Type B pancreatic cell (in vitro differentiated cells): ENCODE results near the gene NPLOC4. TPM values are rescaled to one million over a fixed set of nuclear protein-coding genes. Genes with fewer than 3 reads are reported as not detected.

Experiments used
- DNase-seq: peaks from one replicate; pipeline ENCODE4 v3.0.0; 2021; ENCODE audit warnings: mixed read lengths; ENCODE audit not compliant: unreplicated experiment; ENCODE audit errors: extremely low spot score
- H3K27ac Mint-ChIP-seq: 2 replicates; pipeline ENCODE4 v1.8.0; 2021; ENCODE audit warnings: mild to moderate bottlenecking, mixed read lengths
- H3K27me3 Mint-ChIP-seq: 2 replicates; pipeline ENCODE4 v1.8.0; 2021; ENCODE audit warnings: mixed read lengths
- H3K36me3 Mint-ChIP-seq: 2 replicates; pipeline ENCODE4 v1.8.0; 2021; ENCODE audit warnings: mixed read lengths
- H3K4me1 Mint-ChIP-seq: one replicate; pipeline ENCODE4 v1.8.0; 2021; ENCODE audit warnings: mixed read lengths; ENCODE audit not compliant: unreplicated experiment
- H3K4me3 Mint-ChIP-seq: 2 replicates; pipeline ENCODE4 v1.8.0; 2021; ENCODE audit warnings: mild to moderate bottlenecking, mixed read lengths
- H3K9me3 Mint-ChIP-seq: 2 replicates; pipeline ENCODE4 v1.8.0; 2021; ENCODE audit warnings: mixed read lengths
- total RNA-seq: library from RNA; stranded (reverse); gene quantifications from 2 replicates; pipeline ENCODE4 v1.2.1, GENCODE V29; 2021; ENCODE audit warnings: low replicate concordance
- TF ChIP-seq, protein P1 (sequence below): fragments of 200-600 bp; sonication (generic); conservative IDR thresholded peaks from 2 replicates; pipeline ENCODE4 v1.5.0; 2021; ENCODE audit warnings: antibody characterized with exemption, mild to moderate bottlenecking

Gene NPLOC4
- total RNA-seq, 1 donor from 2014 or later: 82.4 TPM

- TF ChIP-seq, protein P1, sequence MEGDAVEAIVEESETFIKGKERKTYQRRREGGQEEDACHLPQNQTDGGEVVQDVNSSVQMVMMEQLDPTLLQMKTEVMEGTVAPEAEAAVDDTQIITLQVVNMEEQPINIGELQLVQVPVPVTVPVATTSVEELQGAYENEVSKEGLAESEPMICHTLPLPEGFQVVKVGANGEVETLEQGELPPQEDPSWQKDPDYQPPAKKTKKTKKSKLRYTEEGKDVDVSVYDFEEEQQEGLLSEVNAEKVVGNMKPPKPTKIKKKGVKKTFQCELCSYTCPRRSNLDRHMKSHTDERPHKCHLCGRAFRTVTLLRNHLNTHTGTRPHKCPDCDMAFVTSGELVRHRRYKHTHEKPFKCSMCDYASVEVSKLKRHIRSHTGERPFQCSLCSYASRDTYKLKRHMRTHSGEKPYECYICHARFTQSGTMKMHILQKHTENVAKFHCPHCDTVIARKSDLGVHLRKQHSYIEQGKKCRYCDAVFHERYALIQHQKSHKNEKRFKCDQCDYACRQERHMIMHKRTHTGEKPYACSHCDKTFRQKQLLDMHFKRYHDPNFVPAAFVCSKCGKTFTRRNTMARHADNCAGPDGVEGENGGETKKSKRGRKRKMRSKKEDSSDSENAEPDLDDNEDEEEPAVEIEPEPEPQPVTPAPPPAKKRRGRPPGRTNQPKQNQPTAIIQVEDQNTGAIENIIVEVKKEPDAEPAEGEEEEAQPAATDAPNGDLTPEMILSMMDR: no peak
- Mint-ChIP-seq H3K4me3 (no peak overlapping the region), H3K36me3 (peaks cover 5% of the 10 kb centered on the region), H3K9me3 (no peaks in the 10 kb centered on the region), H3K27ac (no peak overlapping the region), H3K4me1 (no peaks in the 10 kb centered on the region), H3K27me3 (no peaks in the 10 kb centered on the region)
- DNase-seq: no peak
Observed at GRCh38 chr17:81609541-81610311, 27.2 kb downstream of the NPLOC4 start.

DNA sequence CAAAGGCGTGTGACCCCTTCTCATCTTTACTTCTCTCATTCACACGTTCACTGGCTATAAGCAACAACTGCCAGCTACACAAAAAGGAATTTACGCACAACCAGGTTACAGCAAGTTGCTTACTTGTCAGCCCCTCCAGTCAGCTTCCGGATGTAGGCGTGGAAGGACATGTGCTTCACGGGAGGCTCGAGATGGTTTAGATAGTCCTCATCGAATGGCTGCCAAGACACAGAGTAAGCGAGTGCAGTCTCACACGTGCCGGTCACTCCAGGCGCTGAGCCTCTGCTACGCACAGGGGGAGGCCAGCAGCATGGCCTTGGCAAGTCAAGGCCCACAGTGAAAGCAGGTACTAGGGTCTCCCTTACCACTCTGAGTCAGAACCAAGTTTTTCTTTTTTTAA lies 28.3 kb downstream of the NPLOC4 start:
- Mint-ChIP-seq H3K9me3 (no peaks in the 10 kb centered on the region), H3K4me3 (no peak overlapping the region), H3K27me3 (no peaks in the 10 kb centered on the region), H3K27ac (no peak overlapping the region), H3K36me3 (peaks cover 5% of the 10 kb centered on the region), H3K4me1 (no peaks in the 10 kb centered on the region)
- DNase-seq: no peak
- TF ChIP-seq, protein P1: no peak

DNA sequence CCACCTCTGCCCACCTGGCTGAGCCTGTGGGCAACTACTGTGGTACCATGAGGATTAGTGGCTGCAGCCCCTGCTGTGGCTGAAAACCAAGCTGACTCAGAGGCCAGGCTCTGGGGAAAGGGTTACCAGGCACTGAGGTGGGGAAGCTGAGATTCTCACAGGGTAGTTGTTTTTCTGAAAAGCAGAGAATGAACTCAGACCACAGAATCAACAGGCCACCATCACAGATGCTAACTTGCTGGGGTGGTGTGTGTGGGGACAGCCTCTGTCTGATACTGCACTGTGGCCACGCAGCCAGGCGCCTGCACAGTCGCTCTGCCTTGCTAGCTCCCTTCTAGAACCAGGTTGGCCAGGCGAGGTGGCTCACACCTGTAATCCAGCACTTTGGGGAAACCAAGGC lies 28.8 kb downstream of the NPLOC4 start:
- no peak for DNase-seq
- no peak overlapping the region for H3K4me3 Mint-ChIP-seq
- no peaks in the 10 kb centered on the region for H3K27me3 Mint-ChIP-seq
- H3K27ac Mint-ChIP-seq: no peak overlapping the region
- peaks cover 5% of the 10 kb centered on the region for H3K36me3 Mint-ChIP-seq
- TF ChIP-seq, protein P1: no peak
- H3K9me3 Mint-ChIP-seq: no peaks in the 10 kb centered on the region
- no peaks in the 10 kb centered on the region for H3K4me1 Mint-ChIP-seq

GRCh38 chr17:81607431-81607830 lies 29.5 kb downstream of the NPLOC4 start:
- no peak for DNase-seq
- Mint-ChIP-seq H3K4me1 (no peaks in the 10 kb centered on the region), H3K4me3 (no peak overlapping the region), H3K9me3 (no peaks in the 10 kb centered on the region), H3K27ac (no peak overlapping the region), H3K27me3 (no peaks in the 10 kb centered on the region), H3K36me3 (peaks cover 4% of the 10 kb centered on the region)
- TF ChIP-seq, protein P1: no peak

DNA sequence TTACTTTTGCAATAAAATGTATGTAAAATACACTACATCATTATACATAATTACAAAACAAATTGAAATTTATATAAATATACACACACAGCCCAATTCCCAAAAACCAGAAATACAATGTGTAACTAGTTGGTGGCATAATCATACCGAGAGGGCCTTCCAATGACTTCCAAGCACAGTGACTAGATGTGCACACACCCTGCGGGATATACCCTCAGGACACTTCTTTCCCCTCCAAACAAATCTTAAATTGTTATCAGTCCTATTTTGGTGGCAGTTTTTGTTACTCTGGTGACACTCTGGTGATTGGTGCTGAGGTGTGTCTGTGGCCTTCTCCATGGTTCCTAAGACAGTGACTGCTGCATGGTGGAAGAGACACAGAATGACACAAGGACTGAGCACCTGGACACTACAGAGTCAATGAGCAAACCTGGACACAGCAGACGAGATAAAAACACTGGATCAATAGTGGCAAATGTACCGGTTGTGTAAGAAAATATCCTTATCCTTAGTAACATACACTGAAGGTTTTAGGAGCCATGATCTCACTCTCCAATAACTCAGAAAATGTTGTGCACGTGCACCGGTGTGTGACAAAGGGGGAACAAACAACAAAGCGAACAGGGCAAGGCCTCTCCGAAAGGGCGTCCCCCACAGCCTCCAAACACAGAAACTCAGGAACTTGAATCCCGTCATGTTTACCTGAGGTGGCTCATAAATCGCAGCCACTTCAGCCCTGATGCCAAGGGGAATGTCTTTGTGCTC lies 32.9 kb downstream of the NPLOC4 start:
- TF ChIP-seq, protein P1: no peak
- Mint-ChIP-seq H3K9me3 (no peaks in the 10 kb centered on the region), H3K36me3 (peaks cover 6% of the 10 kb centered on the region), H3K27me3 (no peaks in the 10 kb centered on the region), H3K27ac (no peak overlapping the region), H3K4me3 (no peak overlapping the region), H3K4me1 (peaks cover 4% of the 10 kb centered on the region)
- no peak for DNase-seq
